Stimulated activated CD8-positive, alpha-beta memory T cell treated with anti-CD3 and anti-CD28 coated beads, Interleukin-7, amount 100 ng/mL, for 4 hours (primary cell): ENCODE results near the gene CHD6.

Experiments used
- DNase-seq, 2 donors: peaks; one replicate each; pipeline ENCODE4 v3.0.0-alpha.2; 2020; ENCODE audit warnings: low read depth in 2 of 2

Gene CHD6

GRCh38 chr20:41592516-41593216 is 25.5 kb downstream of the CHD6 start:
- DNase-seq, result no peak

- no peak for DNase-seq
Observed at GRCh38 chr20:41587956-41588355, 30.2 kb downstream of the CHD6 start.

- DNase-seq, result no peak
Observed at GRCh38 chr20:41587523-41587922, 30.7 kb downstream of the CHD6 start.

DNA sequence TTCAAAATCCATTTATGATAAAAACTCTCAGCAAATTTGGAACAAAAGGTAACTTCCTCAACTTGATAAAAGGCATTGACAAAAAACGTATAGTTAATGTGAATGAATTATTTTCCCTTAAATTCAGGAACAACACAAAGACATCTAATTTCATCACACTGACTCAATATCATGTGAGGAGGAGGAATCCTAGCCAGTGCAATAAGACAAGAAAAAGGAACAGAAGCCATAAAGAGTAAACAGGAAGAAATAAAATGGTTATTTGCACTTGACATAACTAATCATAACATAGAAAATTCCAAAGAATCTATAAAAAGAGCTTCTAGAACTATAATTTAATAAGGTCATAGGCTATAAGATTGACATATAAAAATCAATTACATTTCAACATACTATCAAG is 31.4 kb downstream of the CHD6 start:
- no peak for DNase-seq

DNA sequence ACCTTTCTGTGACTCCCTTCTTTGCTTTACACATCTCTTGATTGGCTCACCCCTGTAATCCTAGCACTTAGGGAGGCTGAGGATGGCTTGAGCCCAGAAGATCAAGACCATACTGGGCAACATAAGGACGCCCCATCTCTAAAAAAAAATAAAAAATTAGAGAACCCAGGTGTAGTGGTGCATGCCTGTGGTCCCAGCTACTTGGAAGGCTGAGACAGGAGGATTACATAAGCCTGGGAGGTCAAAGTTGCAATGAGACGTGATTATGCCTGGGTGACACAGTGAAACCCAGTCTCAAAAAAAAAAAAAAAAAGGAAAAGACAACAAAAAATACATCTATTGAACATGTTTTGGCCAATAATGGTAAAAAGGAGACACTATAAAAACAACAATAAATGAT is 37.8 kb downstream of the CHD6 start:
- no peak for DNase-seq

DNA sequence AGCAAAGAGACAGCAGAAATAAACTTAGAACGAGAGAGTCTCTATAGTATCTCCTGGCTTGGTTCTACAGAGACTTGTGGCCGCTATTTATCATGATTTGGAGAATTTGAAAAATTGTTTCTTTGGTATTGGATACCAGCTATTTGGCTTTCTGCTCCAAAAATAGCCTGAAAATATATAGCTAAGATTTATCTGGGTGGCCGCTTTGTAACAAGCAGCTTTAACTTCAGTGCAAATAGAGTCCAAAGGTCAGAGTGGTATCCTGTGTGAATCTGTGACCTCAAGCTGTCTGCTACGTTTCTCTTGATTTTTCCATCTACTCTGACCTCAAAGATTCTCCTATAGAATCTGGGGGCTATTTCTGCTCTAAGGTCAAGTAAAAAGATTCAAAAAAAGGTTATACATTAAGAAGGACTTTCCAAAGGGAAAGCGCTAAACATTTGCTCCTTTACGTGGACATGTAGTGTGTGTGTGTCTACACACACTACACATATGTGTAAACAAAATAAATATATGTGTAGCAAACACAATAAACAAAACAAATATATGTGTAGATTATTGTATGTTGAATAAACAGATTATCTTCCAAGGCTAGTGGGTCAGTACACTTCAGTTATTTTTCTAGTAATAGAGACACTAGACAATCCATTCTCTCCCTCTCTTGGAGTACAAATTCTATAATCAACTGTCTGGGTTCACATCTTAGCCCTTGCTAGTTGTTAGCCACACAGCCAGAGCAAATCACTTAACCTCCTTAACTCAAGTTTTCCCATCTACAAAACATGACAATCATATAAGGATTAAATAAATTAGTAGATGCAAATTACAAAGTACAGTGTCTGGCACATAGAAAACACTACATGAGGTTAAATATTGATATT is 40.8 kb downstream of the CHD6 start:
- DNase-seq, result no peak

DNA sequence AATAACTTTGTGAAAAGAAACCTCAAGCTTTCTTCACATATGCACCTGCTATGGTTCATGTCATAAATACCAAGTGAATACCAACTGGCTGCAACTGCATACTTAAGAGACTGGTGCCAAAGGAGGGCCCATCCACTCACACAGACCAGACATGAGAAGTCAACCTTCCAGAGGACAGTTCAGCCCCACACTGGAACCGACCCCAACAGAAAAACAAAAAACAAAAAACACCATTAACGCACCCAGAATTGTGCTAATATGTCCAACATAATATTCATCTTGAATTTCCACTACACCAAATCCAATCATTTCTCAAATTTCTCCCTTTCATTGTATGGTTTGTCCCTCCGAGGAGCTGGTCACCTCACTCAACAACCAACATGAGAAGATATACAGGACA is 42.8 kb downstream of the CHD6 start:
- DNase-seq, result no peak

- DNase-seq, result no peak
Observed at GRCh38 chr20:41574802-41575389, 43.3 kb downstream of the CHD6 start.

DNA sequence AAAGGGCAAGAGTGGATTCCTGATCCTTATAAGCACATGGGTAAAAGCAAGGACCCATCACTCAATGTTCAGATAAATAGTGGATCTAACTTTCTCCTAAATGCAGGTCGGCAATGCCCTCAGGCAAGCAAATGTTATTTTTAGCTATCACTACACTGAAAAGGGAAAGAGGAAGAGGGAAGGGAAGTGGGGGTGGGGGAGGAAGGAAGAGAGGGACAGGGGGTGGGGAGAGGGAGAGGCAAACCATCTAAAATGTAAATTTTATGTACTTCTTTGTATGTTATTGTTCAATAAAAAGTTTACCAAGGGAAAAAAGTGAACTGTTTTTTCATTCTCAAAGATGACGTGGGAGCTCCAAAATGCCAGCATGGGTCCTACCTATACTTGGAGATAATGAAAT is 44.2 kb downstream of the CHD6 start:
- no peak for DNase-seq

GRCh38 chr20:41572010-41572572 is 46.1 kb downstream of the CHD6 start:
- no peak for DNase-seq

DNA sequence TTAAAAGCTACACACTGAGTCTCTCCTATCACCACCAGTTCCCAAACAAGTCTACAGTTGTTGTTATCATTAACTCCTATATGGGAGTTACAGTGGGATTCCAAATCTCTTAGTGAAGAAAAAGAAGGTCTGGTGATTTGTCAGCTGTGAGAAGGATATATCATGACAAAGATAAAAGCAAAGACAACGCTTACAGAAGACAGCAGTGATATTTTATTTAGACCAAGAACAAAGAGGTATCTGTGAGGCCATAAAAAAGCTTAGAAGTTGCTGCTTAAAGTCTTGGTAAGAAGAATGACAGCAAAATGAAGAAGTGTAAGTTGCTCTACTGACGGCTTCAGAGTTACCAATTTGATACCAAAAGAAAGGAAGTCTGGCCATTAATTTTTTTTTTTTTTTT is 47.2 kb downstream of the CHD6 start:
- DNase-seq, result no peak

DNA sequence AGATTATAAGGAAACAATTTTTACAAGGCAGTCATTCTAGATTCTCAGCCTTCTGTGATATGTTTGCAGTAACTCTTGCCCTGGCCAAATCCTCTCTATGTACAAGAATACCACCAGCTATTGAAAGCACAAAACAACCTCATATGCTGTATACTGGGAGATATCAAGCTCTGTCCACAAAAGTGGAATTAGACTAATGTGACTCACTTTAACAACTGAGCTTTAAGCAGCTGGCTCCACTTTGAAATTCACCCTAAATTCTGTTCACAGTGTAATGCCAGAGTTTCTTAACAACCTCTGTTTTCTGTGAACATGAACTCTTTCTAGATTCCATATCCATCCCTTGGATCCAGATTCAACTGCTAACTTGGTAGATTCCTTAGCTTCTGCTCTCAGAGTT is 47.6 kb downstream of the CHD6 start:
- no peak for DNase-seq

GRCh38 chr20:41567615-41568014 is 50.6 kb downstream of the CHD6 start:
- DNase-seq, result no peak

- no peak for DNase-seq
Observed at GRCh38 chr20:41566896-41567527, 51.2 kb downstream of the CHD6 start.

DNA sequence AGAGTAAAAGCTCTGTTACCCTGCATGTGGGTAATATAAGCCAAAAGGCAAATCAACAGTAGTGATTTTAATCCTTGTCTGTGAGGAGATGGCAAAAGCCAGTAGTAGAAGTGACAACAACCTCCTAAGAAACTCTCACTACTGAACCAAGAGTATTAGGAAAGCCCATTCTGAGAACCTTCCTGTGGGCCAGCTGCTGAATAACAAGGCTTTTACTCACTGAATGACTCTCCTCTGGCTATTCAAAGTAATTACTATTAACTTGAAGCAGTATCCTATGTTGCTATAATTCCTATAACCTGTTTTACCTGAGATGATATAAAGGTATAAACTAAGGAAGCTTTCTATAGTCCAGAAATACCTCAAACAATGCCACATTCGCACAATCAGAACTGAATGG is 55.1 kb downstream of the CHD6 start:
- no peak for DNase-seq

DNA sequence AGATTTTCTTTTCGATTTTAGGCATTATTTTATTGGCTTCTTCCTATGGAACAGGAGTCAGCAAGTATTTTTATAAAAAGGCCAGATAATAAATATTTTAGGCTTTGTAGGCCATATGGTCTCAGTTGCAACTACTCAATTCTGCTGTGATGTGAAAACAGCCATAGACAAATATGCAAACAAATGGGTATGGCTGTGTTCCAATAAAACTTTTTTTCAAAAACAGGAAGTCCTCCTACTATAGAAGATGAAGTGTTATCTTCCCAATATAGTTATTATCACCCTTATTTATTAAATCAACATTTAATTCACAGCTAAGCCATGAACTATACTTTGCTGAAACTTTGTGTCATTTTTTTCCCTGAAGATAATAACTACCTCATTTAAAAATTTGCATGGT is 57.2 kb downstream of the CHD6 start:
- no peak for DNase-seq

DNA sequence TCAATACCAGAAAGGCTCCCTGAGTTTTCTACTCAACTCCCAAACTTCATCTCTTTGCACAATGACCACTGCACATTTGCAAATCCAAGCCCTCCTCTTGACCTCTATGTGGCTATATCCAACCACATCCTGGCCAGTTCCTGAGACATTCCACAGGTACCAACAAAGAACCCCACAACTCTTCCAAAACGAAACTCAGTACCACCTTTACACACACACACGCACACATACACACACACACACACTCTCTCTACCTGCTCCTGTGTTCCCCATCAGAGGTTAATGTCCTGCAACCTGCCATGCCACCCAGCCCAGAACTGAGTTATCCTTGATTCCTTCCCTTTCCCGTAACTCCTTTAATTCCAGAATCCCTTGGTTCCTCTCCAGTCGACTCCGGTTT is 58.5 kb downstream of the CHD6 start:
- DNase-seq, result no peak

DNA sequence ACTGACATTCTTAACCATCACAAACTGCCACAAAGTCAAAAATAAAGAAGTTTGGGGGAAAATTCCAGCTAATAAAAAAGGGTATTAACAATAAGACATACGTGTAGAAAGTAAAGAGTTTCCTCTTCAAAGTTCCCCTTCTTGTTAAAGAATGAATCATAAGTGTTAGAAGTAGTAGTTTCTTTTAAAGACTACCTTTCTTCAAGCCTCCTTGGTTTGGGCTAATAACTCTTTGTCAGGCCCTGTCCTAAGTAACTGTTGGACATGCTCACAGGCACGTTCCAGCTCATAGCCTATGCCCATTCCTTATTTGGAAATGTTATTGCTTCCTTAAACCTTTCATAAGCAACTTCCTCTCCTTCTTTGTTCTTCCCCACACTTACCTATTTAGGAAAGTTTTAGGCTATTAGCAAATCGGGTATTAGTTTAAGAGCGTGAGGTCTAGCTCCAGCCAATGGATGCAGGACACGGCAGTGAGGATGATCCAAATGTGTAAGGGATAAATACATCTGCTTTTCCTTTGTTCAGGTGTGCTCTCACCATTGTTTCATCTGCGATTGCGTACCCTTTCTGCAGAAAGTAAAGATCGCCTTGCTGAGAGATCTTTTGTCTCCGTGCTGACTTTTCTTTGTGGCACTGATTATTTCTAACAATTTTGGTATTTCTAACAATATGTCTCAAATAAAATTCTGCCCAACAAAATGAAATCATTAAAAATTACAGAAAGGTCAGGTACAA is 64.9 kb downstream of the CHD6 start:
- no peak for DNase-seq

DNA sequence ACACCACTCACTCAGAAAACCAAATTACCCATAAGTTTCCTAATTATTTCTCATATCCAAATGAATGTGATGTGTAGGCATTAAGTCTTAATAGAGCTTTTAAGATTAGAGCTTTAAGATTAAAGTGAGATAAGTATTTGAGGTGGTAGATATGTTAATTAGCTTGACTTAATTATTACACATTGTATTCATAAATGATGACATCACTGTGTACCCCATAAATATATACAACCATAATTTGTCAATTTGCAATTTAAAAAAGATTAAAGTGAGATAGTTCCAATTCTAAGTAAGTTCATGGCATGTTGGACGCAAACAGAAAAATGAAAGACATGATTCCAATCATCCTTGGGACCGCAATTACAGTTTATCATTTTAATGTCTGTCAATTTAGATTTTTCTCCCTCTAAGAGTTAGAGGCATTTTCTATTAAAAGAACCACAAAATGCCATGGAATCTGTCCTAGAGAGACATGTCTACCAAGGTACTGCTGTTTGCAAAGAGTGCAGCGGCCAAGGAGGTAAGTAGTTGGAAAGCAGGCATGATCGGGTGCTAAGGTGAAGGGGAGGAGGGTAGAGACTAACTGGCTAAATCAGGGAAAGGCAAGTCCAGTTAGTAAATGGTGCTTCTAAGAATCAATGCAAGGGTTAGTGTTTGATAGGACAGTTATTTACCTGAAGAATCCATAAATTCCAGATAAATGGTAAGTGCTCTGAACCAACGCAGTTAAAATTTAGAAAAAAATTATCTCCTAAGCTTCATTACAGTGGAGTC is 65.7 kb downstream of the CHD6 start:
- DNase-seq, result no peak

GRCh38 chr20:41551011-41551705 is 67.0 kb downstream of the CHD6 start:
- DNase-seq, result no peak
